DOHH2 (cell line): ENCODE data around the gene ARID3A.

ENCODE experiments used
- H3F3A ChIP-seq: fragments of 200-600 bp; sonication (generic), shearing (Covaris generic); 2 replicates; pipeline ENCODE4 v1.6.0; 2016; ENCODE audit warnings: antibody characterized with exemption, mild to moderate bottlenecking; ENCODE audit not compliant: control insufficient read depth, insufficient read depth
- H3K27ac ChIP-seq: fragments of 200-600 bp; sonication (generic); 2 replicates; pipeline ENCODE4 v1.5.1; 2014; ENCODE audit warnings: low read depth, mild to moderate bottlenecking, low read length, moderate library complexity
- H3K27me3 ChIP-seq: fragments of 200-600 bp; sonication (generic); 2 replicates; pipeline ENCODE4 v1.6.1; 2014; ENCODE audit warnings: mild to moderate bottlenecking, low read length, mixed read lengths; ENCODE audit not compliant: control insufficient read depth
- H3K36me3 ChIP-seq: fragments of 200-600 bp; sonication (generic); 2 replicates; pipeline ENCODE4 v1.6.1; 2014; ENCODE audit warnings: mild to moderate bottlenecking, low read length, moderate library complexity, mixed read lengths; ENCODE audit not compliant: control insufficient read depth
- H3K4me1 ChIP-seq: fragments of 200-600 bp; sonication (generic); 2 replicates; pipeline ENCODE4 v1.6.1; 2014; ENCODE audit warnings: mild to moderate bottlenecking, low read length, mixed read lengths; ENCODE audit not compliant: control insufficient read depth
- H3K4me2 ChIP-seq: fragments of 200-600 bp; sonication (generic); 2 replicates; pipeline ENCODE4 v1.6.0; 2014; ENCODE audit warnings: mild to moderate bottlenecking, low read length, moderate library complexity
- H3K4me3 ChIP-seq: fragments of 200-600 bp; sonication (generic); 2 replicates; pipeline ENCODE4 v1.5.1; 2014; ENCODE audit warnings: mild to moderate bottlenecking, low read length, mixed read lengths
- H3K79me2 ChIP-seq: fragments of 200-600 bp; sonication (generic); 2 replicates; pipeline ENCODE4 v1.6.1; 2014; ENCODE audit warnings: mild to moderate bottlenecking, low read length, mixed read lengths; ENCODE audit not compliant: control insufficient read depth
- H3K9me2 ChIP-seq: fragments of 200-600 bp; sonication (generic); replicated peaks from 2 replicates; pipeline ENCODE4 v1.6.1; 2014; ENCODE audit warnings: mild to moderate bottlenecking, low read length, mixed read lengths; ENCODE audit not compliant: control insufficient read depth
- H3K9me3 ChIP-seq: fragments of 200-600 bp; sonication (generic); 2 replicates; pipeline ENCODE4 v1.6.1; 2014; ENCODE audit warnings: antibody characterized with exemption, low read length, mixed read lengths; ENCODE audit not compliant: control insufficient read depth, insufficient read depth
- H4K20me1 ChIP-seq: fragments of 200-600 bp; sonication (generic); 2 replicates; pipeline ENCODE4 v1.6.0; 2014; ENCODE audit warnings: low read depth, mild to moderate bottlenecking, antibody characterized with exemption, low read length, moderate library complexity; ENCODE audit not compliant: control insufficient read depth, insufficient read depth
- CTCF ChIP-seq: fragments of 200-600 bp; sonication (generic); IDR thresholded peaks from one replicate; pipeline ENCODE4 v1.5.1; 2014; ENCODE audit warnings: antibody characterized with exemption, mild to moderate bottlenecking, low read depth, low read length; ENCODE audit not compliant: poor library complexity, severe bottlenecking
- EZH2phosphoT487 ChIP-seq: fragments of 200-600 bp; sonication (generic); IDR thresholded peaks from 2 replicates; pipeline ENCODE4 v1.6.1; 2017; ENCODE audit warnings: borderline replicate concordance, mild to moderate bottlenecking, antibody characterized with exemption, low read length, moderate library complexity, mixed read lengths

ARID3A gene

GRCh38 chr19:939922-940321 is 14.1 kb downstream of the ARID3A start:
- Histone ChIP-seq H4K20me1 (no peaks in the 10 kb centered on the region), H3F3A (no peaks in the 10 kb centered on the region), H3K4me3 (no peak overlapping the region), H3K79me2 (no peaks in the 10 kb centered on the region), H3K4me2 (no peak overlapping the region), H3K36me3 (no peaks in the 10 kb centered on the region), H3K27me3 (peaks cover 24% of the 10 kb centered on the region), H3K4me1 (no peaks in the 10 kb centered on the region; the same call in 1 of the 2 replicates), H3K9me2 (no peaks in the 10 kb centered on the region), H3K9me3 (no peaks in the 10 kb centered on the region), H3K27ac (no peak overlapping the region)
- TF ChIP-seq CTCF = no peak
- no peak for TF ChIP-seq EZH2phosphoT487

- Histone ChIP-seq H3K9me2 (no peaks in the 10 kb centered on the region), H3K79me2 (no peaks in the 10 kb centered on the region), H3K27ac (no peak overlapping the region), H3F3A (no peaks in the 10 kb centered on the region), H3K36me3 (no peaks in the 10 kb centered on the region), H3K4me2 (peak overlapping the region; percentile 14; the same call in 1 of the 2 replicates), H4K20me1 (no peaks in the 10 kb centered on the region), H3K4me3 (no peak overlapping the region), H3K27me3 (peaks cover 24% of the 10 kb centered on the region), H3K4me1 (no peaks in the 10 kb centered on the region; the same call in 1 of the 2 replicates), H3K9me3 (no peaks in the 10 kb centered on the region)
- 0 out of 2 replicates have a peak, but pooled peaks have one; percentile 26 for TF ChIP-seq EZH2phosphoT487
- peak; percentile 16 for TF ChIP-seq CTCF
These were observed 14.9 kb downstream of the ARID3A start for GRCh38 chr19:940591-941291.

- Histone ChIP-seq H4K20me1 (no peaks in the 10 kb centered on the region), H3K27me3 (peaks cover 24% of the 10 kb centered on the region), H3K36me3 (no peaks in the 10 kb centered on the region), H3K4me1 (no peaks in the 10 kb centered on the region; the same call in 1 of the 2 replicates), H3K4me3 (no peak overlapping the region), H3K27ac (no peak overlapping the region), H3K9me2 (no peaks in the 10 kb centered on the region), H3K79me2 (no peaks in the 10 kb centered on the region), H3K4me2 (peak overlapping the region; percentile 14; the same call in 1 of the 2 replicates), H3F3A (no peaks in the 10 kb centered on the region), H3K9me3 (no peaks in the 10 kb centered on the region)
- no peak for TF ChIP-seq EZH2phosphoT487
- TF ChIP-seq CTCF = peak; percentile 7
These were observed 15.7 kb downstream of the ARID3A start for GRCh38 chr19:941292-942132.
